ENCODE results near the gene NDUFB10.

GRCh38 chr16:1913327-1914083, 45.8 kb upstream of the NDUFB10 start:
- TF ChIP-seq CTCF (IDR thresholded peaks at IDR 0.05; ENCODE audit: insufficient read depth, low read length) (no peak), POLR2AphosphoS5 (IDR thresholded peaks at IDR 0.05; ENCODE audit: low read depth) (no peak), SPI1 (IDR thresholded peaks at IDR 0.05; ENCODE audit: borderline replicate concordance, low read depth) (no peak), REST (IDR thresholded peaks at IDR 0.05; ENCODE audit: insufficient replicate concordance, low read depth) (no peak), GABPA (IDR thresholded peaks at IDR 0.05; ENCODE audit: low read depth) (no peak)
